GM12874 (cell line): ENCODE measurements around the gene ATIC.

ENCODE experiments used
- CTCF ChIP-seq: IDR thresholded peaks from 2 replicates; pipeline ENCODE4 v1.5.1; 2011; ENCODE audit warnings: low read depth, mild to moderate bottlenecking, control low read depth, low read length, moderate library complexity; ENCODE audit not compliant: insufficient read depth

The ATIC gene

GRCh38 chr2:215367662-215368492, 56.0 kb downstream of the ATIC start:
- TF ChIP-seq CTCF: no peak

- TF ChIP-seq CTCF: no peak
Measured at GRCh38 chr2:215368493-215368809, 56.6 kb downstream of the ATIC start.

- TF ChIP-seq CTCF: no peak
Measured at GRCh38 chr2:215369181-215369760, 57.4 kb downstream of the ATIC start.

GRCh38 chr2:215370112-215370965, 58.5 kb downstream of the ATIC start:
- no peak for TF ChIP-seq CTCF

GRCh38 chr2:215371915-215372897, 60.3 kb downstream of the ATIC start:
- TF ChIP-seq CTCF: no peak

GRCh38 chr2:215372968-215373649, 61.2 kb downstream of the ATIC start:
- TF ChIP-seq CTCF: no peak
